GM19372 (cell line): ENCODE measurements around the gene EXOSC7.
A peak's percentile ranks its signal among the peaks of the same experiment; 100 is the strongest.
"Not testable (repeated sequence)": the region's sequence is repeated elsewhere in the genome, so short reads cannot be mapped to it uniquely, and the experiment has no call there.

ENCODE experiments used
- ATAC-seq: cut with Tn5 transposase; IDR thresholded peaks from one replicate; pipeline ENCODE4 v1.9.1; 2021; ENCODE audit warnings: mild to moderate bottlenecking, low read depth, moderate library complexity; ENCODE audit not compliant: unreplicated experiment

EXOSC7 gene

GRCh38 chr3:44976002-44976815 is at the start of gene EXOSC7, which contains the start of gene ZDHHC3:
Gene EXOSC7 (plus strand): TSS chr3:44976244. CDS start chr3:44976278, 34 bp downstream.
Gene ZDHHC3 (minus strand): TSS chr3:44976174. CDS start chr3:44959436, 16,738 bp downstream.
- ATAC-seq: peak; percentile 80

- no peak for ATAC-seq
Observed at GRCh38 chr3:44926921-44927320, 49.1 kb upstream of the EXOSC7 start.

GRCh38 chr3:44927371-44927770 is 48.7 kb upstream of the EXOSC7 start:
- ATAC-seq: no peak

GRCh38 chr3:44929782-44930181 is 46.3 kb upstream of the EXOSC7 start:
- ATAC-seq: no peak

GRCh38 chr3:44930911-44931310 is 45.1 kb upstream of the EXOSC7 start:
- no peak for ATAC-seq

- no peak for ATAC-seq
Observed at GRCh38 chr3:44931791-44932190, 44.3 kb upstream of the EXOSC7 start.

- no peak for ATAC-seq
Observed at GRCh38 chr3:44932271-44932670, 43.8 kb upstream of the EXOSC7 start.

- no peak for ATAC-seq
Observed at GRCh38 chr3:44932986-44933944, 42.8 kb upstream of the EXOSC7 start.

GRCh38 chr3:44939581-44940036 is 36.4 kb upstream of the EXOSC7 start:
- ATAC-seq: no peak

GRCh38 chr3:44942202-44942921 is 33.7 kb upstream of the EXOSC7 start:
- no peak for ATAC-seq

- ATAC-seq: no peak
Observed at GRCh38 chr3:44948239-44948638, 27.8 kb upstream of the EXOSC7 start.

- ATAC-seq: not testable (repeated sequence)
Observed at GRCh38 chr3:44949770-44950169, 26.3 kb upstream of the EXOSC7 start.

GRCh38 chr3:44950275-44950734 is 25.7 kb upstream of the EXOSC7 start:
- ATAC-seq: no peak

- ATAC-seq: no peak
Observed at GRCh38 chr3:44952689-44953088, 23.4 kb upstream of the EXOSC7 start.

- no peak for ATAC-seq
Observed at GRCh38 chr3:44954304-44954703, 21.7 kb upstream of the EXOSC7 start.

GRCh38 chr3:44954962-44955361 is 21.1 kb upstream of the EXOSC7 start:
- ATAC-seq: no peak

- no peak for ATAC-seq
Observed at GRCh38 chr3:44955917-44956316, 20.1 kb upstream of the EXOSC7 start.

GRCh38 chr3:44957986-44958385 is 18.1 kb upstream of the EXOSC7 start:
- ATAC-seq: no peak

- ATAC-seq: no peak
Observed at GRCh38 chr3:44958386-44958785, 17.7 kb upstream of the EXOSC7 start.

- ATAC-seq: no peak
Observed at GRCh38 chr3:44960387-44961026, 15.5 kb upstream of the EXOSC7 start.
